Measurements from ENCODE around the gene OBSL1.

Gene OBSL1

DNA sequence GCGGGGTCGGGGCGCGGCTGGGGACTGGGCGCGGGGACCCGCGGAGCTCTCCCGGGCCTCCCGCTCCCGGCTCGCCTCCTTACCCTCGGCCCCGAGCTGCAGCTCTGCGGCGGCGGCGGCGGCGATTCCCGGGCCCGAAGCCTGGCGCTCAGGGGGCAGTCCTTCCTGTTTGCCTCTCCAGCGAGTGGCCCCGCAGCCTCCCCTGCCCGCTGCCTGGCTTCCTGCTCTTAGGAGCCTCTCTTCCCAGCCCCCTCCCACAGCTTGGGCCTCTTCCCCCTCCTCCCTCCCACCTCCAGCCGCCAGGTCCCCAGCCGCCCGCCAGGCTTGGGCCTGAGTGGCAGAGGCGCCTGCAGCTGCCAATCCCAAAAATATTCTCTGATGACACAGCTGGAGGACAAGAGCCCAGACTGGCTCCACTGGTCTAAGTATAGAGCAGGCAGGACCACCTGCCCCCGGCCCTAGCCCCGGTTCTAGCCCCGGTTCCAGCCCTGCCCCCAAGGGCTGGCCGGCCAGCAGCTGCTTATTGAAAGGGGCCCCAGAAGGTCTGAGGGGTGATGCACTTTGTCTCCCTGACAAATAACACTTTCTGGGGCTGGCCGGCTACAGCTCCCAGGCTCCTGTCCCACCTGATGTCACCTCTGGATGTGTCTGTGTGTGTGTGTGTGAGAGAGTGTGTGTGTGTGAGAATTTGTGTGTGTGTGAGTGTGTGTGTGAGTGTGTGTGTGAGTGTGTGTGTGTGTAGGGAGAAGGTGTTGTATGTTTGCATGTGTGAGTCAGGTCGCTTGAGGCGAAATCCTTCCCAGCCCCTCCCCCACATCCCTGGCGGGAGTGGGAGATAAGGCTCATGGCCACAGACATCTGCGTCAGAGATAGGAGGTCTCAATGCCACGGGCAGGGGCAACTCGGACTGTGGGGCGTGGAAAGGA is at the start of gene OBSL1:
TSS of gene OBSL1 (minus strand) at position 229 of the 926 bp plus-strand sequence. CDS start 307 bp downstream, outside the sequence.
- Mint-ChIP-seq H3K27ac (peak within 1 kb of the TSS; percentile 56), H3K27me3 (ENCODE audit: low read depth, poor library complexity) (peaks cover 14% of the 10 kb centered on the region)
- TF ChIP-seq CTCF (IDR thresholded peaks at IDR 0.05) = no peak

GRCh38 chr2:219620546-219620945 is 49.2 kb upstream of the OBSL1 start:
- no peaks in the 10 kb centered on the region for H3K9me3 Mint-ChIP-seq
- TF ChIP-seq CTCF (IDR thresholded peaks at IDR 0.05) = no peak
- DNase-seq = no peak
- H3K27me3 Mint-ChIP-seq (ENCODE audit: low read depth, poor library complexity) = peaks cover 50% of the 10 kb centered on the region
- H3K4me3 Mint-ChIP-seq = no peak overlapping the region
- no peaks in the 10 kb centered on the region for H3K36me3 Mint-ChIP-seq (ENCODE audit: low read depth)
- H3K27ac Mint-ChIP-seq = no peak overlapping the region
- peaks cover 7% of the 10 kb centered on the region for H3K4me1 Mint-ChIP-seq

More for the DNA sequence above, at the start of gene OBSL1:
- Mint-ChIP-seq H3K4me1 (peaks cover 52% of the 10 kb centered on the region), H3K9me3 (no peaks in the 10 kb centered on the region), H3K36me3 (ENCODE audit: low read depth) (peaks cover 25% of the 10 kb centered on the region), H3K4me3 (peak within 1 kb of the TSS; percentile 75)
- DNase-seq = peak; percentile 81

DNA sequence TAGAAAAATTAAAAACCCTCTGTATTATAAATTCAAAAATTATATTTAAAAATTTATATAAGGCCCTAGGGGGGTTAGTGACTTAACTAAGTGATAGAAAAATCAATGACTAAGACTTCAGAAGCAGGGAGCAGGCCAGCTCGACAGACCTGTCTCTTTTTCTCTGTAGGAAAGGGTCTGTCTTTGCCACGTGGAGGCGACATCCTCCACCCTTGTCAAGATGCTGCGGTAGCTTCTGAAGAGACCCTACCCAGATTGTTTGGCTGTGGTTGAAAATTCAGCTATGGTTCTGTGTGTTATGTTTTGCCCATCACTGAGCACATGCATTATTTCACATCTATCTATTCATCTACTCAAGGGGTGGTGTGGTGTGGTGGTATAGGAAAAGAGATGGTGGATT is 47.9 kb upstream of the OBSL1 start:
- Mint-ChIP-seq H3K36me3 (ENCODE audit: low read depth) (no peaks in the 10 kb centered on the region), H3K4me3 (no peak overlapping the region), H3K9me3 (no peaks in the 10 kb centered on the region), H3K27me3 (ENCODE audit: low read depth, poor library complexity) (peaks cover 37% of the 10 kb centered on the region), H3K27ac (peak overlapping the region; percentile 41), H3K4me1 (peaks cover 18% of the 10 kb centered on the region)
- TF ChIP-seq CTCF (IDR thresholded peaks at IDR 0.05) = peak; percentile 21
- no peak for DNase-seq

- H3K36me3 Mint-ChIP-seq (ENCODE audit: low read depth) = no peaks in the 10 kb centered on the region
- H3K4me1 Mint-ChIP-seq = peaks cover 18% of the 10 kb centered on the region
- H3K9me3 Mint-ChIP-seq = no peaks in the 10 kb centered on the region
- no peak for DNase-seq
- H3K27ac Mint-ChIP-seq = peak overlapping the region; percentile 64
- H3K27me3 Mint-ChIP-seq (ENCODE audit: low read depth, poor library complexity) = peaks cover 32% of the 10 kb centered on the region
- no peak overlapping the region for H3K4me3 Mint-ChIP-seq
- TF ChIP-seq CTCF (IDR thresholded peaks at IDR 0.05) = no peak
These were observed 47.4 kb upstream of the OBSL1 start for GRCh38 chr2:219618733-219619122.

GRCh38 chr2:219616550-219616949 is 45.2 kb upstream of the OBSL1 start:
- no peak overlapping the region for H3K27ac Mint-ChIP-seq
- no peaks in the 10 kb centered on the region for H3K36me3 Mint-ChIP-seq (ENCODE audit: low read depth)
- H3K4me3 Mint-ChIP-seq = no peak overlapping the region
- peaks cover 28% of the 10 kb centered on the region for H3K4me1 Mint-ChIP-seq
- H3K9me3 Mint-ChIP-seq = no peaks in the 10 kb centered on the region
- peaks cover 11% of the 10 kb centered on the region for H3K27me3 Mint-ChIP-seq (ENCODE audit: low read depth, poor library complexity)
- TF ChIP-seq CTCF (IDR thresholded peaks at IDR 0.05) = no peak
- no peak for DNase-seq

Measured in nephron progenitor cell (in vitro differentiated cells).